ENCODE measurements around the gene OR52H1. TPM values are rescaled to one million over a fixed set of nuclear protein-coding genes. Genes with fewer than 3 reads are reported as not detected.

Gene OR52H1
- total and polyA plus RNA-seq, 9 of the 15 experiments (the other 6 are each of a cell fraction or from before 2014, with no cell fraction given), result 0.15 TPM; not detected in 8

DNA sequence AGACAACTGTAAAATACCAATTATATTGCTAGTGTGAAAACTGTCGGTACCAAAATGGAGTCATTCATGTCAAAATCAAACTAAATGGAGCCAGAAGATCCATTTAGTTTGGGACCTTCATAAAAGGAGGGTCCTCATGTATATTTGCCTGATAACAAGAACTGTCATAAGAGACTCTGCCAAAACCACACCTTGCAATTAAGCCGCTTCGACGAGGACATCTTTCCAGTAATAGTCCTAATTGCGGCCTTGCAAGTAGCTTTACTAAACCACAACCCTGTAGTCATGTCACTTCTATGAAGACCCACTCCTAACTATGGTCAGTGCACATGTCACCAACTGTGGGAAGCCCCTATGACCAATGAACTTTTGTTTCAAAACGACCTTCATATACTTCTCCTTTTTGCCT is 47.9 kb downstream of the OR52H1 start (continued):
- TF ChIP-seq ZNF79 (CRISPR knock-in tag; IDR thresholded peaks at IDR 0.05; ENCODE audit: low read depth), result no peak
- no peak for TF ChIP-seq RFX7 (CRISPR knock-in tag; IDR thresholded peaks at IDR 0.05)
- TF ChIP-seq NR2C1 (IDR thresholded peaks at IDR 0.05), result no peak
- 0 out of 2 replicates have a peak, but pooled peaks have one; percentile 35 for TF ChIP-seq NR2C1 (tag; IDR thresholded peaks at IDR 0.05)
- no peak for TF ChIP-seq POLR3G (IDR thresholded peaks at IDR 0.05; ENCODE audit: extremely low read depth, insufficient read length, insufficient replicate concordance)
- TF ChIP-seq, protein P1, sequence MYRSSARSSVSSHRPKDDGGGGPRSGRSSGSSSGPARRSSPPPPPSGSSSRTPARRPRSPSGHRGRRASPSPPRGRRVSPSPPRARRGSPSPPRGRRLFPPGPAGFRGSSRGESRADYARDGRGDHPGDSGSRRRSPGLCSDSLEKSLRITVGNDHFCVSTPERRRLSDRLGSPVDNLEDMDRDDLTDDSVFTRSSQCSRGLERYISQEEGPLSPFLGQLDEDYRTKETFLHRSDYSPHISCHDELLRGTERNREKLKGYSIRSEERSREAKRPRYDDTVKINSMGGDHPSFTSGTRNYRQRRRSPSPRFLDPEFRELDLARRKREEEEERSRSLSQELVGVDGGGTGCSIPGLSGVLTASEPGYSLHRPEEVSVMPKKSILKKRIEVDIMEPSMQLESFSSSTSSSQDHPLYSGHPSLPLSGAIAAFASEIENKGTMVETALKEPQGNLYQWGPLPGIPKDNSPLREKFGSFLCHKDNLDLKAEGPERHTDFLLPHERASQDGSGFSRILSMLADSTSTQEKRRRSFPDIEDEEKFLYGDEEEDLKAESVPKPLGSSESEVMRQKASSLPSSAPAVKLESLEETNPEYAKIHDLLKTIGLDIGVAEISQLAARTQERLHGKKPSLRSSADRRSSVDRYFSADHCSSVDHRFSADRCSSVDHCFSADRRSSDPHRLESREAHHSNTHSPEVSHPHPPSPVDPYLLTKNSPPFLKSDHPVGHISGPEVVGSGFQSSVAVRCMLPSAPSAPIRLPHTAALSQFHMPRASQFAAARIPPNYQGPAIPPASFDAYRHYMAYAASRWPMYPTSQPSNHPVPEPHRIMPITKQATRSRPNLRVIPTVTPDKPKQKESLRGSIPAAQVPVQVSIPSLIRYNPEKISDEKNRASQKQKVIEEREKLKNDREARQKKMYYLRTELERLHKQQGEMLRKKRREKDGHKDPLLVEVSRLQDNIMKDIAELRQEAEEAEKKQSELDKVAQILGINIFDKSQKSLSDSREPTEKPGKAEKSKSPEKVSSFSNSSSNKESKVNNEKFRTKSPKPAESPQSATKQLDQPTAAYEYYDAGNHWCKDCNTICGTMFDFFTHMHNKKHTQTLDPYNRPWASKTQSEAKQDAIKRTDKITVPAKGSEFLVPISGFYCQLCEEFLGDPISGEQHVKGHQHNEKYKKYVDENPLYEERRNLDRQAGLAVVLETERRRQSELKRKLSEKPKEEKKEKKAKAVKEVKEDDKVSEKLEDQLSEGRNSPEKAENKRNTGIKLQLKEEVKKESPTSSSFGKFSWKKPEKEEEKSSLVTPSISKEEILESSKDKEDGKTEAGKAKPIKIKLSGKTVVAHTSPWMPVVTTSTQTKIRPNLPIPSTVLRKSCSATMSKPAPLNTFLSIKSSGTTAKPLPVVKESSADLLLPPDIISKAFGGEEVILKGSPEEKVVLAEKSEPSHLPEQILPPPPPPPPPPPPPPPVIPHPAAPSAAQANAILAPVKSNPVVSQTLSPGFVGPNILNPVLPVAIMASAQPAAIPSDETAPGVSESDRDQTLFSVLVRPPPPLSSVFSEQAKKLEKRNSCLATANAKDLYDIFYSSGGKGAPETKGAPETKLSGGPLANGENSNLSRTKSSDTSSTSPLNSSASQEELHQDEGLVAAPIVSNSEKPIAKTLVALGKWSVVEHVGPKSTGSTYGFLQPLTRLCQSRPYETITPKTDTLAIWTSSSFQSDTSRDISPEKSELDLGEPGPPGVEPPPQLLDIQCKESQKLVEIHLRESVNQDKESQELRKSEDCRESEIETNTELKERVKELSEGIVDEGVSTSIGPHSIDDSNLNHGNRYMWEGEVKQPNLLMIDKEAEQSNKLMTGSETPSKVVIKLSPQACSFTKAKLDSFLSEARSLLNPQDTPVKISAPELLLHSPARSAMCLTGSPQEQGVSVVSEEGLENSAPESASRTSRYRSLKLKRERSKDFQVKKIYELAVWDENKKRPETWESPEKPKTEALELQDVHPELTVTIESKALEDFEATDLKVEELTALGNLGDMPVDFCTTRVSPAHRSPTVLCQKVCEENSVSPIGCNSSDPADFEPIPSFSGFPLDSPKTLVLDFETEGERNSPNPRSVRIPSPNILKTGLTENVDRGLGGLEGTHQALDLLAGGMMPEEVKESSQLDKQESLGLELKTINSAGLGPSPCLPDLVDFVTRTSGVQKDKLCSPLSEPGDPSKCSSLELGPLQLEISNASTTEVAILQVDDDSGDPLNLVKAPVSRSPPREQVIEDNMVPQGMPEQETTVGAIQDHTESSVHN (IDR thresholded peaks at IDR 0.05; ENCODE audit: borderline replicate concordance in 1 of 2, low read depth in 1 of 2), result no peak
- no peak for TF ChIP-seq MCM7 (IDR thresholded peaks at IDR 0.05)
- no peak for TF ChIP-seq KHSRP (IDR thresholded peaks at IDR 0.05)
- TF ChIP-seq BRD4 (IDR thresholded peaks at IDR 0.05), result no peak
- TF ChIP-seq, protein P2, sequence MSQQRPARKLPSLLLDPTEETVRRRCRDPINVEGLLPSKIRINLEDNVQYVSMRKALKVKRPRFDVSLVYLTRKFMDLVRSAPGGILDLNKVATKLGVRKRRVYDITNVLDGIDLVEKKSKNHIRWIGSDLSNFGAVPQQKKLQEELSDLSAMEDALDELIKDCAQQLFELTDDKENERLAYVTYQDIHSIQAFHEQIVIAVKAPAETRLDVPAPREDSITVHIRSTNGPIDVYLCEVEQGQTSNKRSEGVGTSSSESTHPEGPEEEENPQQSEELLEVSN (IDR thresholded peaks at IDR 0.05; ENCODE audit: borderline replicate concordance in 1 of 2, extremely low read depth in 1 of 2, insufficient read depth in 1 of 2, insufficient read length in 1 of 2, low read depth in 1 of 2, low read length in 1 of 2, poor library complexity in 1 of 2, severe bottlenecking in 1 of 2), result no peak
- no peak for TF ChIP-seq FOXJ3 (CRISPR knock-in tag; IDR thresholded peaks at IDR 0.05)
- TF ChIP-seq SMAD3 (CRISPR knock-in tag; conservative IDR thresholded peaks at IDR 0.05), result no peak
- TF ChIP-seq RBM34 (IDR thresholded peaks at IDR 0.05; ENCODE audit: borderline replicate concordance, insufficient read depth, low read length), result no peak
- no peak for TF ChIP-seq ZSCAN29 (IDR thresholded peaks at IDR 0.05)
- TF ChIP-seq POLR3A (IDR thresholded peaks at IDR 0.05; ENCODE audit: borderline replicate concordance, extremely low read depth, insufficient read depth, insufficient read length), result no peak
- TF ChIP-seq, protein P3, sequence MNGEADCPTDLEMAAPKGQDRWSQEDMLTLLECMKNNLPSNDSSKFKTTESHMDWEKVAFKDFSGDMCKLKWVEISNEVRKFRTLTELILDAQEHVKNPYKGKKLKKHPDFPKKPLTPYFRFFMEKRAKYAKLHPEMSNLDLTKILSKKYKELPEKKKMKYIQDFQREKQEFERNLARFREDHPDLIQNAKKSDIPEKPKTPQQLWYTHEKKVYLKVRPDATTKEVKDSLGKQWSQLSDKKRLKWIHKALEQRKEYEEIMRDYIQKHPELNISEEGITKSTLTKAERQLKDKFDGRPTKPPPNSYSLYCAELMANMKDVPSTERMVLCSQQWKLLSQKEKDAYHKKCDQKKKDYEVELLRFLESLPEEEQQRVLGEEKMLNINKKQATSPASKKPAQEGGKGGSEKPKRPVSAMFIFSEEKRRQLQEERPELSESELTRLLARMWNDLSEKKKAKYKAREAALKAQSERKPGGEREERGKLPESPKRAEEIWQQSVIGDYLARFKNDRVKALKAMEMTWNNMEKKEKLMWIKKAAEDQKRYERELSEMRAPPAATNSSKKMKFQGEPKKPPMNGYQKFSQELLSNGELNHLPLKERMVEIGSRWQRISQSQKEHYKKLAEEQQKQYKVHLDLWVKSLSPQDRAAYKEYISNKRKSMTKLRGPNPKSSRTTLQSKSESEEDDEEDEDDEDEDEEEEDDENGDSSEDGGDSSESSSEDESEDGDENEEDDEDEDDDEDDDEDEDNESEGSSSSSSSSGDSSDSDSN (IDR thresholded peaks at IDR 0.05; ENCODE audit: borderline replicate concordance in 1 of 2, low read depth in 2 of 2, low read length in 2 of 2), result no peak
